A172 (cell line): ENCODE results near the gene OR4F6. TPM values are rescaled to one million over a fixed set of nuclear protein-coding genes. Genes with fewer than 3 reads are reported as not detected.
A peak's percentile ranks its signal among the peaks of the same experiment; 100 is the strongest.

Experiments used
- DNase-seq: peaks from one replicate; pipeline ENCODE4 v3.0.0-alpha.2; 2015; ENCODE audit warnings: low spot score
- total RNA-seq: library from RNA; depleted of rRNA; stranded (reverse); fragments of >200 nt; shearing (Covaris generic); gene quantifications from 2 replicates; pipeline ENCODE4 v1.2.3, GENCODE V29; 2014; rRNA removed

Gene OR4F6
- total RNA-seq, 1 experiment from 2014 or later, result not detected

- no peak for DNase-seq
Measured at GRCh38 chr15:101804941-101805340, 1.6 kb downstream of the OR4F6 start.

GRCh38 chr15:101805605-101806345 lies 2.5 kb downstream of the OR4F6 start:
- no peak for DNase-seq

- peak; percentile 64 for DNase-seq
Measured at GRCh38 chr15:101807345-101807945, 4.1 kb downstream of the OR4F6 start.

GRCh38 chr15:101808201-101808600 lies 4.9 kb downstream of the OR4F6 start:
- peak; percentile 71 for DNase-seq

- DNase-seq, result no peak
Measured at GRCh38 chr15:101810456-101810855, 7.1 kb downstream of the OR4F6 start.

- no peak for DNase-seq
Measured at GRCh38 chr15:101810876-101811275, 7.6 kb downstream of the OR4F6 start.

GRCh38 chr15:101811902-101812301 lies 8.6 kb downstream of the OR4F6 start, which contains the start of gene OR4F15:
Gene OR4F15, plus strand, starts transcription at chr15:101812202. Its CDS starts 5,985 bp downstream, at chr15:101818187.
- DNase-seq, result no peak

GRCh38 chr15:101813803-101814534 lies 10.7 kb downstream of the OR4F6 start:
- no peak for DNase-seq

- no peak for DNase-seq
Measured at GRCh38 chr15:101820781-101821180, 17.5 kb downstream of the OR4F6 start.

GRCh38 chr15:101827257-101827656 lies 23.9 kb downstream of the OR4F6 start:
- DNase-seq, result no peak

GRCh38 chr15:101828774-101829173 lies 25.5 kb downstream of the OR4F6 start:
- DNase-seq, result no peak

GRCh38 chr15:101841656-101842055 lies 38.3 kb downstream of the OR4F6 start:
- no peak for DNase-seq

- DNase-seq, result no peak
Measured at GRCh38 chr15:101844916-101845315, 41.6 kb downstream of the OR4F6 start.

- no peak for DNase-seq
Measured at GRCh38 chr15:101852356-101852755, 49.0 kb downstream of the OR4F6 start.

Other genes with a start within 250 kb of the OR4F6 start
- gene TM2D3, start 151.1 kb upstream of the OR4F6 start, total RNA-seq, result 35.5 and 47.1 TPM in 2 replicates
- 3.0 and 3.2 TPM in 2 replicates for gene TARS3, start 79.0 kb upstream of the OR4F6 start, total RNA-seq
- not detected in 2 replicates for gene OR4F15, start 8.7 kb downstream of the OR4F6 start, total RNA-seq